OCI-LY7 (cell line): ENCODE data around the gene CLEC5A. TPM values are rescaled to one million over a fixed set of nuclear protein-coding genes. Genes with fewer than 3 reads are reported as not detected.

Experiments used
- BruUV-seq: library from RNA; stranded (reverse); fragments of 400-500 nt; replicated peaks from 2 replicates; lab custom pipeline; 2021; lab: Mats Ljungman, UMichigan
- CTCF ChIA-PET: fragments of 300-600 bp; sonication (Branson Sonifier 250); formaldehyde crosslinking; loops from one replicate; lab custom pipeline; 2022; ENCODE audit warnings: antibody characterized with exemption; ENCODE audit not compliant: unreplicated experiment; lab: Charles Lee
- POLR2A ChIA-PET: fragments of 300-600 bp; sonication (Branson Sonifier 250); formaldehyde crosslinking; loops from one replicate; lab custom pipeline; 2022; ENCODE audit warnings: antibody characterized with exemption; lab: Charles Lee
- DNase-seq: peaks from one replicate; pipeline ENCODE4 v3.0.0-alpha.2; 2015; ENCODE audit warnings: low spot score
- H2AFZ ChIP-seq: fragments of 200-600 bp; sonication (generic), shearing (Covaris generic); 2 replicates; pipeline ENCODE4 v1.6.1; 2014; ENCODE audit warnings: mild to moderate bottlenecking, antibody characterized with exemption, low read length, moderate library complexity
- H3K27ac ChIP-seq: fragments of 200-600 bp; sonication (generic); 2 replicates; pipeline ENCODE4 v1.5.1; 2014; ENCODE audit warnings: mixed run types, low read depth, mild to moderate bottlenecking, moderate library complexity, low read length, inconsistent platforms; ENCODE audit not compliant: poor library complexity, severe bottlenecking
- H3K36me3 ChIP-seq: fragments of 200-600 bp; sonication (generic); 2 replicates; pipeline ENCODE4 v1.6.1; 2014; ENCODE audit warnings: mild to moderate bottlenecking, antibody characterized with exemption, low read length, moderate library complexity, mixed read lengths; ENCODE audit not compliant: insufficient read depth
- H3K4me1 ChIP-seq: fragments of 200-600 bp; sonication (generic); 2 replicates; pipeline ENCODE4 v1.5.1; 2014; ENCODE audit warnings: mild to moderate bottlenecking, low read length; ENCODE audit not compliant: insufficient read depth, poor library complexity, severe bottlenecking
- H3K4me2 ChIP-seq: fragments of 200-600 bp; sonication (generic); 2 replicates; pipeline ENCODE4 v1.6.1; 2014; ENCODE audit warnings: mild to moderate bottlenecking, low read length
- H3K4me3 ChIP-seq: fragments of 200-600 bp; sonication (generic); 2 replicates; pipeline ENCODE4 v1.5.1; 2014; ENCODE audit warnings: mild to moderate bottlenecking, low read depth, low read length; ENCODE audit not compliant: poor library complexity, severe bottlenecking
- H3K79me2 ChIP-seq: fragments of 200-600 bp; sonication (generic); 2 replicates; pipeline ENCODE4 v1.6.1; 2016; ENCODE audit warnings: low read depth, mild to moderate bottlenecking, low read length, moderate library complexity, mixed read lengths; ENCODE audit not compliant: insufficient read depth
- H3K9me2 ChIP-seq: fragments of 200-600 bp; sonication (generic); 2 replicates; pipeline ENCODE4 v1.6.1; 2016; ENCODE audit warnings: mild to moderate bottlenecking, low read length, mixed read lengths; ENCODE audit not compliant: insufficient read depth
- H3K9me3 ChIP-seq: fragments of 200-600 bp; sonication (generic); 2 replicates; pipeline ENCODE4 v1.6.1; 2014; ENCODE audit warnings: mild to moderate bottlenecking, mixed run types, low read length, mixed read lengths
- H4K20me1 ChIP-seq: fragments of 200-600 bp; sonication (generic); 2 replicates; pipeline ENCODE4 v1.6.1; 2014; ENCODE audit warnings: mild to moderate bottlenecking, antibody characterized with exemption, low read length, moderate library complexity, mixed read lengths; ENCODE audit not compliant: insufficient read depth
- EZH2phosphoT487 ChIP-seq: fragments of 200-600 bp; sonication (generic); IDR thresholded peaks from 2 replicates; pipeline ENCODE4 v1.6.1; 2018; ENCODE audit warnings: low read depth, borderline replicate concordance, mild to moderate bottlenecking, mixed run types, antibody characterized with exemption, low read length, moderate library complexity, mixed read lengths
- intact Hi-C: fragments of 100-400 bp; cut with micrococcal nuclease; formaldehyde crosslinking; loops from one replicate; pipeline ENCODE4 v1.10.0; 2022; ENCODE audit not compliant: unreplicated experiment
- total RNA-seq, 2 experiments: library from RNA; depleted of rRNA in 1 of 2; stranded (reverse); fragments of >200 nt in 1 of 2; shearing (Covaris generic) in 1 of 2; gene quantifications; 2 replicates each; pipeline ENCODE4 v1.2.3, GENCODE V29; 2014 to 2022
- TF ChIP-seq, protein P1 (sequence below): fragments of 200-600 bp; sonication (generic); conservative IDR thresholded peaks from 2 replicates; pipeline ENCODE4 v1.5.1; 2014; ENCODE audit warnings: mild to moderate bottlenecking, antibody characterized with exemption, low read length, moderate library complexity, mixed read lengths

Gene CLEC5A
- total RNA-seq, 2 experiments from 2014 or later = not detected

DNA sequence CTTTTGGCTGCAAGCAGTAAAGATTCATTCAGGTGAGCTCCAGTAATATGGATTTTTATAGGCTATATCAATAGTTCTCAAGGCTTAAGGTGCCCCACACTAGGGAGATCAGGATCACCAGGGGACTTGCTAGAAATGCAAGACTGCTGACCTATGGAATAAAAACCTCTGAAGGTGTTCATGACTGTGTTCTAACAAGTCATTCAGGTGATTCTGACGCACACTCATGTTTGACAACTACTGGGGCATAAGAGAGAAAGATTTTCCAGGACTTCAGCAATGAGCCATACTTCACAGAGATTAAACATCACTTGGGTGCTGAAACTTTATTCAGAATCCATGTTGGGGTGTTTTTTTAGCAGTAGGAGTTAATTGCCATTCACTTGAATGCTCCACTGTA is 31.6 kb upstream of the CLEC5A start:
- no peak for DNase-seq
- H3K36me3 ChIP-seq = no peaks in the 10 kb centered on the region
- intact Hi-C loops = loop anchor here (5.0 kb wide), 1 partner anchor 54 kb away; no protein-coding TSS in a partner anchor
- no peak overlapping the region for H3K4me3 ChIP-seq
- CTCF ChIA-PET = no interaction called here
- no TSS peak for BruUV-seq
- H3K27ac ChIP-seq = no peak overlapping the region
- no peak overlapping the region for H2AFZ ChIP-seq
- peaks cover 17% of the 10 kb centered on the region for H3K4me1 ChIP-seq
- H3K9me2 ChIP-seq = no peaks in the 10 kb centered on the region
- H4K20me1 ChIP-seq = no peaks in the 10 kb centered on the region
- H3K79me2 ChIP-seq = no peaks in the 10 kb centered on the region
- POLR2A ChIA-PET = no interaction called here
- TF ChIP-seq EZH2phosphoT487 = no peak
- TF ChIP-seq, protein P1, sequence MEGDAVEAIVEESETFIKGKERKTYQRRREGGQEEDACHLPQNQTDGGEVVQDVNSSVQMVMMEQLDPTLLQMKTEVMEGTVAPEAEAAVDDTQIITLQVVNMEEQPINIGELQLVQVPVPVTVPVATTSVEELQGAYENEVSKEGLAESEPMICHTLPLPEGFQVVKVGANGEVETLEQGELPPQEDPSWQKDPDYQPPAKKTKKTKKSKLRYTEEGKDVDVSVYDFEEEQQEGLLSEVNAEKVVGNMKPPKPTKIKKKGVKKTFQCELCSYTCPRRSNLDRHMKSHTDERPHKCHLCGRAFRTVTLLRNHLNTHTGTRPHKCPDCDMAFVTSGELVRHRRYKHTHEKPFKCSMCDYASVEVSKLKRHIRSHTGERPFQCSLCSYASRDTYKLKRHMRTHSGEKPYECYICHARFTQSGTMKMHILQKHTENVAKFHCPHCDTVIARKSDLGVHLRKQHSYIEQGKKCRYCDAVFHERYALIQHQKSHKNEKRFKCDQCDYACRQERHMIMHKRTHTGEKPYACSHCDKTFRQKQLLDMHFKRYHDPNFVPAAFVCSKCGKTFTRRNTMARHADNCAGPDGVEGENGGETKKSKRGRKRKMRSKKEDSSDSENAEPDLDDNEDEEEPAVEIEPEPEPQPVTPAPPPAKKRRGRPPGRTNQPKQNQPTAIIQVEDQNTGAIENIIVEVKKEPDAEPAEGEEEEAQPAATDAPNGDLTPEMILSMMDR = no peak
- H3K4me2 ChIP-seq = no peak overlapping the region
- H3K9me3 ChIP-seq = no peaks in the 10 kb centered on the region

DNA sequence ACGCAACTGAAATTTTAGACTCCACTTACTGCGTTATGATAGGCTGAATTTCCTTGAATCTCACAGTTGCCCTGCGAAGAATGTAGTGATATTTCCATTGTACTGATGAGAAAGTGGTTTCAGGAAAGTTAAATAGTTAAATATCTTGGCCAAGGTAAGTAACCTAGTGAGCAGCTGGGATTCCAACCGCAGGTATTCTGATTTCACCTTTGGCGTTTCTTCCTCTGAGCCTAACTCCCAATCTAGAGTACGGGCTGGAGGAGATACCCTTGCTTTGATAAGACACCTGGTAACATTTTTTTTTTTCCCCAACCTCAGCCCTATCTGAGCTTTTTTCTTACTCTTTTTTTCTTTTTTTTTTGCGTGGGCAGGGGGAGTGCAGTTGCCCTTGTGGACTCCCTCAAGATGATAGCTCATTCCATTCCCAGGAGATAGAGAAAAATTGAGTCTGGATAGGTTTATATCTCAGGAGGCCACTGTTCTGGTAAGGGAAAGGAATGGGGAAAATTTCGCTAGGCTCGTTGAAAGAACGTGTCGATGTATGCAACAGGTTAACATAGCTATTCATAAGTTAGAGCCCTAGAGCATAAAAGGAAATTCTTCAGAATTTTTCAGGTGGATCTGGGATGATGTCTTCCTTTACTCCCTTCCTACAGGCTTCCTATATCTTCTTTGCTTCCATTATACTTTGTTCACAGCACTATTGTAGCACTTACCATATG is 29.9 kb upstream of the CLEC5A start:
- Histone ChIP-seq H2AFZ (peak overlapping the region; percentile 92), H3K4me2 (peak overlapping the region; percentile 58), H3K79me2 (no peaks in the 10 kb centered on the region), H3K4me3 (peak overlapping the region; percentile 54), H3K27ac (peak overlapping the region; percentile 62), H3K9me3 (no peaks in the 10 kb centered on the region), H3K4me1 (peaks cover 17% of the 10 kb centered on the region), H3K9me2 (no peaks in the 10 kb centered on the region), H4K20me1 (no peaks in the 10 kb centered on the region), H3K36me3 (no peaks in the 10 kb centered on the region)
- TF ChIP-seq, protein P1 = peak; percentile 45; the same call in 1 of the 2 replicates
- TF ChIP-seq EZH2phosphoT487 = no peak
- ChIA-PET CTCF (interaction anchor here (1.4 kb wide), 1 partner anchor 10 kb away, joined by 4 read pairs; no protein-coding TSS in a partner anchor), POLR2A (interaction anchor here (0.6 to 0.9 kb wide), 5 partner anchors 12 to 1312 kb away, joined by 3 to 6 read pairs (median 3); partner anchors contain the start of gene CASP2)
- DNase-seq = no peak
- no TSS peak for BruUV-seq
- intact Hi-C loops = loop anchor here (1.0 to 5.0 kb wide), 3 partner anchors 56 to 326 kb away; no protein-coding TSS in a partner anchor
